ENCODE results near the gene TPP1. TPM values are rescaled to one million over a fixed set of nuclear protein-coding genes. Genes with fewer than 3 reads are reported as not detected.

The TPP1 gene
- total and polyA plus RNA-seq, 10 of the 15 experiments (the other 5 are each of a cell fraction or from before 2014, with no cell fraction given) = 7.5 to 64.6 (median 38.3) TPM

DNA sequence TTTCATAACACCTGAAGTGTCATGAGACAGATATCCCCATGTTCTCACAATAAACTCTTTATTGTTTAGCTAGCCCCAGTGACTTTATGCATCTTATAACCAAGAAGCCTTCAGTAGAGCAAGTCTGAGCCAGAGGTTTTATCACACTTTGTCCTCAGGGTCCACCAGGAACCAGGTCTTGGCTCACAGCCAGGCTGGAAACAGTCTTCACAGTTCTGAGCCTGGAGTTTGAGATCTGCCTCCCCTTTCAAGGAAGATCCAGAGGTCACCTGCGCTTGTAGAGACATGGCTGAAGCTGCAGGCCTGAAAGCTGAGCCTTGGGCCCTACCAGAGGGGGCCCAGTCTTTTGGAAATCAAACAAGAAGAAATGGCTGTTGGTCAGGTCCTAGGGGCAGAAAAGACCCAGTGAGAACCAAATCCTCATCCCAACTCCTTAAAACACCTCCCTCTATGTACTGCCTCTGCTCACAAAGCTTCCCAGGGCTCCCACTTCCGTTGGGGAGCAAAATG is 19.3 kb downstream of the TPP1 start (continued):
- TF ChIP-seq, protein P1, sequence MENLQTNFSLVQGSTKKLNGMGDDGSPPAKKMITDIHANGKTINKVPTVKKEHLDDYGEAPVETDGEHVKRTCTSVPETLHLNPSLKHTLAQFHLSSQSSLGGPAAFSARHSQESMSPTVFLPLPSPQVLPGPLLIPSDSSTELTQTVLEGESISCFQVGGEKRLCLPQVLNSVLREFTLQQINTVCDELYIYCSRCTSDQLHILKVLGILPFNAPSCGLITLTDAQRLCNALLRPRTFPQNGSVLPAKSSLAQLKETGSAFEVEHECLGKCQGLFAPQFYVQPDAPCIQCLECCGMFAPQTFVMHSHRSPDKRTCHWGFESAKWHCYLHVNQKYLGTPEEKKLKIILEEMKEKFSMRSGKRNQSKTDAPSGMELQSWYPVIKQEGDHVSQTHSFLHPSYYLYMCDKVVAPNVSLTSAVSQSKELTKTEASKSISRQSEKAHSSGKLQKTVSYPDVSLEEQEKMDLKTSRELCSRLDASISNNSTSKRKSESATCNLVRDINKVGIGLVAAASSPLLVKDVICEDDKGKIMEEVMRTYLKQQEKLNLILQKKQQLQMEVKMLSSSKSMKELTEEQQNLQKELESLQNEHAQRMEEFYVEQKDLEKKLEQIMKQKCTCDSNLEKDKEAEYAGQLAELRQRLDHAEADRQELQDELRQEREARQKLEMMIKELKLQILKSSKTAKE (IDR thresholded peaks at IDR 0.05; ENCODE audit: low read depth, poor library complexity, severe bottlenecking) = no peak

DNA sequence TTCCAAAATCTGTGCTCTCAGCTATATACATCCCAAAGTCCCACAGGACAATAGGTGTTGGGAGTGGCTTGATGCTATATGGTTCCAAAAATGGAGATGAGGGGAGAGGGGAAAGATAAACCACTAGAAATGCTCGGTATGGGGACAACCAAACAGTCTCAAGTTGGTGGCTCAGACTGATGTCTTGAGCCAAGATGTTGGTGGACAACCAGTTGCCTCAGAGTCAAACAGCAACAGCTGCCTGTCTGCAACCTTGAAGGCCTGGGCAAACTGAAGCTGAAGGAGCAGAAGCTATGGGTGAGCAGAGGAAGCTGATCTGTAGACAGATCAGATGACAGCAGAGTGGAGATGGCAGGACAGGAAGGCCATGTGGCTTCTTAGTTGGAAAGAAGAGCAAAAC is 19.8 kb downstream of the TPP1 start:
- intact Hi-C loops (cut with micrococcal nuclease; ENCODE audit: unreplicated experiment) = no loop called here
- CTCF ChIA-PET = interaction anchor here (0.9 to 1.3 kb wide), 2 partner anchors 68 to 84 kb away, joined by 3 to 7 read pairs; partner anchors contain the start of gene MRPL17
- no peak for TF ChIP-seq KLF5 (IDR thresholded peaks at IDR 0.05; ENCODE audit: partially characterized antibody)
- TF ChIP-seq, protein P2, sequence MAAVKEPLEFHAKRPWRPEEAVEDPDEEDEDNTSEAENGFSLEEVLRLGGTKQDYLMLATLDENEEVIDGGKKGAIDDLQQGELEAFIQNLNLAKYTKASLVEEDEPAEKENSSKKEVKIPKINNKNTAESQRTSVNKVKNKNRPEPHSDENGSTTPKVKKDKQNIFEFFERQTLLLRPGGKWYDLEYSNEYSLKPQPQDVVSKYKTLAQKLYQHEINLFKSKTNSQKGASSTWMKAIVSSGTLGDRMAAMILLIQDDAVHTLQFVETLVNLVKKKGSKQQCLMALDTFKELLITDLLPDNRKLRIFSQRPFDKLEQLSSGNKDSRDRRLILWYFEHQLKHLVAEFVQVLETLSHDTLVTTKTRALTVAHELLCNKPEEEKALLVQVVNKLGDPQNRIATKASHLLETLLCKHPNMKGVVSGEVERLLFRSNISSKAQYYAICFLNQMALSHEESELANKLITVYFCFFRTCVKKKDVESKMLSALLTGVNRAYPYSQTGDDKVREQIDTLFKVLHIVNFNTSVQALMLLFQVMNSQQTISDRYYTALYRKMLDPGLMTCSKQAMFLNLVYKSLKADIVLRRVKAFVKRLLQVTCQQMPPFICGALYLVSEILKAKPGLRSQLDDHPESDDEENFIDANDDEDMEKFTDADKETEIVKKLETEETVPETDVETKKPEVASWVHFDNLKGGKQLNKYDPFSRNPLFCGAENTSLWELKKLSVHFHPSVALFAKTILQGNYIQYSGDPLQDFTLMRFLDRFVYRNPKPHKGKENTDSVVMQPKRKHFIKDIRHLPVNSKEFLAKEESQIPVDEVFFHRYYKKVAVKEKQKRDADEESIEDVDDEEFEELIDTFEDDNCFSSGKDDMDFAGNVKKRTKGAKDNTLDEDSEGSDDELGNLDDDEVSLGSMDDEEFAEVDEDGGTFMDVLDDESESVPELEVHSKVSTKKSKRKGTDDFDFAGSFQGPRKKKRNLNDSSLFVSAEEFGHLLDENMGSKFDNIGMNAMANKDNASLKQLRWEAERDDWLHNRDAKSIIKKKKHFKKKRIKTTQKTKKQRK (IDR thresholded peaks at IDR 0.05; ENCODE audit: low read depth, low read length) = no peak
- TF ChIP-seq BMI1 (IDR thresholded peaks at IDR 0.05; ENCODE audit: borderline replicate concordance) = no peak
- no peak for TF ChIP-seq EP300 (IDR thresholded peaks at IDR 0.05; ENCODE audit: borderline replicate concordance in 1 of 2, control insufficient read depth in 1 of 2, low read depth in 2 of 2, low read length in 2 of 2)
- TF ChIP-seq, protein P3, sequence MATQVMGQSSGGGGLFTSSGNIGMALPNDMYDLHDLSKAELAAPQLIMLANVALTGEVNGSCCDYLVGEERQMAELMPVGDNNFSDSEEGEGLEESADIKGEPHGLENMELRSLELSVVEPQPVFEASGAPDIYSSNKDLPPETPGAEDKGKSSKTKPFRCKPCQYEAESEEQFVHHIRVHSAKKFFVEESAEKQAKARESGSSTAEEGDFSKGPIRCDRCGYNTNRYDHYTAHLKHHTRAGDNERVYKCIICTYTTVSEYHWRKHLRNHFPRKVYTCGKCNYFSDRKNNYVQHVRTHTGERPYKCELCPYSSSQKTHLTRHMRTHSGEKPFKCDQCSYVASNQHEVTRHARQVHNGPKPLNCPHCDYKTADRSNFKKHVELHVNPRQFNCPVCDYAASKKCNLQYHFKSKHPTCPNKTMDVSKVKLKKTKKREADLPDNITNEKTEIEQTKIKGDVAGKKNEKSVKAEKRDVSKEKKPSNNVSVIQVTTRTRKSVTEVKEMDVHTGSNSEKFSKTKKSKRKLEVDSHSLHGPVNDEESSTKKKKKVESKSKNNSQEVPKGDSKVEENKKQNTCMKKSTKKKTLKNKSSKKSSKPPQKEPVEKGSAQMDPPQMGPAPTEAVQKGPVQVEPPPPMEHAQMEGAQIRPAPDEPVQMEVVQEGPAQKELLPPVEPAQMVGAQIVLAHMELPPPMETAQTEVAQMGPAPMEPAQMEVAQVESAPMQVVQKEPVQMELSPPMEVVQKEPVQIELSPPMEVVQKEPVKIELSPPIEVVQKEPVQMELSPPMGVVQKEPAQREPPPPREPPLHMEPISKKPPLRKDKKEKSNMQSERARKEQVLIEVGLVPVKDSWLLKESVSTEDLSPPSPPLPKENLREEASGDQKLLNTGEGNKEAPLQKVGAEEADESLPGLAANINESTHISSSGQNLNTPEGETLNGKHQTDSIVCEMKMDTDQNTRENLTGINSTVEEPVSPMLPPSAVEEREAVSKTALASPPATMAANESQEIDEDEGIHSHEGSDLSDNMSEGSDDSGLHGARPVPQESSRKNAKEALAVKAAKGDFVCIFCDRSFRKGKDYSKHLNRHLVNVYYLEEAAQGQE (IDR thresholded peaks at IDR 0.05; ENCODE audit: low read depth, low read length) = no peak
- TF ChIP-seq, protein P4, sequence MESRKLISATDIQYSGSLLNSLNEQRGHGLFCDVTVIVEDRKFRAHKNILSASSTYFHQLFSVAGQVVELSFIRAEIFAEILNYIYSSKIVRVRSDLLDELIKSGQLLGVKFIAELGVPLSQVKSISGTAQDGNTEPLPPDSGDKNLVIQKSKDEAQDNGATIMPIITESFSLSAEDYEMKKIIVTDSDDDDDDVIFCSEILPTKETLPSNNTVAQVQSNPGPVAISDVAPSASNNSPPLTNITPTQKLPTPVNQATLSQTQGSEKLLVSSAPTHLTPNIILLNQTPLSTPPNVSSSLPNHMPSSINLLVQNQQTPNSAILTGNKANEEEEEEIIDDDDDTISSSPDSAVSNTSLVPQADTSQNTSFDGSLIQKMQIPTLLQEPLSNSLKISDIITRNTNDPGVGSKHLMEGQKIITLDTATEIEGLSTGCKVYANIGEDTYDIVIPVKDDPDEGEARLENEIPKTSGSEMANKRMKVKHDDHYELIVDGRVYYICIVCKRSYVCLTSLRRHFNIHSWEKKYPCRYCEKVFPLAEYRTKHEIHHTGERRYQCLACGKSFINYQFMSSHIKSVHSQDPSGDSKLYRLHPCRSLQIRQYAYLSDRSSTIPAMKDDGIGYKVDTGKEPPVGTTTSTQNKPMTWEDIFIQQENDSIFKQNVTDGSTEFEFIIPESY (IDR thresholded peaks at IDR 0.05) = no peak
- no peak for TF ChIP-seq ESRRA (IDR thresholded peaks at IDR 0.05; ENCODE audit: low read length)

More for the DNA sequence above, 19.8 kb downstream of the TPP1 start:
- Histone ChIP-seq H3K4me1 (ENCODE audit: control insufficient read depth, insufficient read depth, low read length) (peaks cover 3% of the 10 kb centered on the region; the same call in 1 of the 2 replicates), H3K4me3 (no peak overlapping the region), H3K27me3 (replicated peaks in 1 of 2; ENCODE audit: control insufficient read depth in 2 of 2, insufficient read depth in 2 of 2, low read length in 1 of 2) (no peaks in the 10 kb centered on the region), H3K27ac (ENCODE audit: control insufficient read depth, insufficient read depth) (no peak overlapping the region), H4K20me1 (ENCODE audit: control insufficient read depth, insufficient read depth) (no peaks in the 10 kb centered on the region; the same call in 1 of the 2 replicates), H3K9ac (ENCODE audit: control insufficient read depth, insufficient read depth, low read length) (no peak overlapping the region), H3K36me3 (ENCODE audit: control insufficient read depth in 2 of 2, insufficient read depth in 2 of 2, low read length in 1 of 2) (peaks cover 14 to 18% of the 10 kb centered on the region in 2 experiments), H2AFZ (ENCODE audit: control insufficient read depth, low read depth, low read length) (no peak overlapping the region), H3K79me2 (ENCODE audit: control insufficient read depth, insufficient read depth, low read length) (peaks cover 47% of the 10 kb centered on the region), H3K9me3 (replicated peaks; ENCODE audit: control insufficient read depth, insufficient read depth, low read length) (no peaks in the 10 kb centered on the region), H3K4me2 (ENCODE audit: control insufficient read depth, insufficient read depth) (peak overlapping the region; percentile 20; the same call in 1 of the 2 replicates)
- ChIA-PET SMC1A (ENCODE audit: uncharacterized antibody, unreplicated experiment) (interaction anchor here (1.1 to 1.6 kb wide), 3 partner anchors 10 to 83 kb away, joined by 3 to 6 read pairs (median 3); partner anchors contain the start of gene TAF10), RAD21 (ENCODE audit: unreplicated experiment) (interaction anchor here (0.9 to 1.0 kb wide), 2 partner anchors 20 to 32 kb away, joined by 3 to 4 read pairs; partner anchors contain the start of gene TPP1), POLR2A (interaction anchor here (1.5 kb wide), 1 partner anchor 18 kb away, joined by 3 read pairs; no protein-coding TSS in a partner anchor)
- no TSS peak for BruUV-seq (replicated peaks)
- no peak for ATAC-seq
- no peak for FAIRE-seq
- WGBS (ENCODE audit: insufficient coverage, insufficient replicate concordance, low lambda C conversion rate, missing lambda C conversion rate) = 94% methylated on average over 1 of the region's 1 CpG
- no peak for DNase-seq (ENCODE audit: low read depth, low spot score)
- in situ Hi-C loops (cut with MboI) = no loop called here

All from GM12878 (cell line).